Mesendoderm (in vitro differentiated cells): ENCODE measurements around the gene TCERG1L.
"Not testable (repeated sequence)": the region's sequence is repeated elsewhere in the genome, so short reads cannot be mapped to it uniquely, and the experiment has no call there.

ENCODE experiments used
- DNase-seq: peaks from one replicate; pipeline ENCODE4 v3.0.0; 2013
- H2AK5ac ChIP-seq: 2 replicates; pipeline ENCODE4 v1.6.1; 2013; ENCODE audit warnings: low read length, inconsistent platforms
- H2BK120ac ChIP-seq: 2 replicates; pipeline ENCODE4 v1.6.1; 2013; ENCODE audit warnings: low read depth, mild to moderate bottlenecking, low read length, moderate library complexity, mixed read lengths
- H2BK15ac ChIP-seq: replicated peaks from 2 replicates; pipeline ENCODE4 v1.6.1; 2013; ENCODE audit warnings: low read depth, mild to moderate bottlenecking, moderate library complexity
- H2BK5ac ChIP-seq: 2 replicates; pipeline ENCODE4 v1.6.1; 2013; ENCODE audit warnings: low read length, inconsistent platforms
- H3K18ac ChIP-seq: 2 replicates; pipeline ENCODE4 v1.6.1; 2013; ENCODE audit warnings: mild to moderate bottlenecking, low read length, mixed read lengths
- H3K23ac ChIP-seq: one replicate; pipeline ENCODE4 v1.6.1; 2013; ENCODE audit warnings: low read length
- H3K27ac ChIP-seq: 2 replicates; pipeline ENCODE4 v1.5.1; 2013; ENCODE audit warnings: low read depth, mild to moderate bottlenecking, inconsistent platforms, low read length, moderate library complexity
- H3K27me3 ChIP-seq: 2 replicates; pipeline ENCODE4 v1.6.1; 2013; ENCODE audit warnings: low read length, control low read depth, mild to moderate bottlenecking, inconsistent platforms; ENCODE audit not compliant: insufficient read depth, poor library complexity
- H3K36me3 ChIP-seq: 2 replicates; pipeline ENCODE4 v1.6.1; 2013; ENCODE audit warnings: low read length, inconsistent platforms; ENCODE audit not compliant: control insufficient read depth, insufficient read depth
- H3K4ac ChIP-seq: one replicate; pipeline ENCODE4 v1.6.1; 2013; ENCODE audit warnings: low read depth, mild to moderate bottlenecking, low read length, moderate library complexity
- H3K4me1 ChIP-seq: 2 replicates; pipeline ENCODE4 v1.6.1; 2013; ENCODE audit warnings: low read depth, low read length, inconsistent platforms; ENCODE audit not compliant: control insufficient read depth
- H3K4me2 ChIP-seq: 2 replicates; pipeline ENCODE4 v1.6.1; 2013; ENCODE audit warnings: low read length
- H3K4me3 ChIP-seq: 2 replicates; pipeline ENCODE4 v1.5.1; 2013; ENCODE audit warnings: mild to moderate bottlenecking, low read length
- H3K56ac ChIP-seq: one replicate; pipeline ENCODE4 v1.6.1; 2013; ENCODE audit warnings: low read length
- H3K79me1 ChIP-seq: 2 replicates; pipeline ENCODE4 v1.6.1; 2013; ENCODE audit warnings: low read length, inconsistent platforms
- H3K79me2 ChIP-seq: 2 replicates; pipeline ENCODE4 v1.6.1; 2013; ENCODE audit warnings: mild to moderate bottlenecking, low read length; ENCODE audit not compliant: control insufficient read depth, insufficient read depth
- H3K9ac ChIP-seq: 2 replicates; pipeline ENCODE4 v1.6.1; 2013; ENCODE audit warnings: low read length, inconsistent platforms
- H4K5ac ChIP-seq: one replicate; pipeline ENCODE4 v1.6.1; 2013; ENCODE audit warnings: low read length
- H4K8ac ChIP-seq: one replicate; pipeline ENCODE4 v1.6.1; 2013; ENCODE audit warnings: low read depth, mild to moderate bottlenecking, control low read depth, low read length, moderate library complexity
- WGBS: extraction: QIAGEN DNeasy Blood & Tissue Kit; methylation state at CpG from one replicate; pipeline ENCODE4 v1.1.7; 2013; ENCODE audit warnings: low lambda C conversion rate, missing lambda C conversion rate; ENCODE audit not compliant: insufficient coverage; ENCODE audit errors: extremely low coverage; 5-methylcytosine and 5-hydroxymethylcytosine counted together

TCERG1L gene

DNA sequence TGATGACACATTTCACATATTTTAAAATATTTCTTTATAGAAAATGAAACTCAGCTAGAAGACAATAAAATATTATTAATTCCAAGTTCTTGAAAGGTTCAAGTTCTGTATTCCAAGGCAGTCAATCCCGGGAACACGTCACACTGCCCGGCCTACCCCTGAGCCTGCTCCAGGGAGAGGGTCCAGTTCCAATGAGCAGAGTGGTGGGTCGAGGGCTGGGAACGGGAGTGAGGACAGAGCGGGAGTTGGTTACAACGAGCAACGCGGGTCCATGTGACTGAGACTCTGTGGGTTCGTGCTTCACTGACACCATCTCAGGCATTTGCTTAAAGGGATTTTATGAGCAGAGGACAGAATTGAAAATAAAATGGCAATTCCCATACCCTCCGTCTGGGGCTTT lies 209.4 kb downstream of the TCERG1L start:
- no peak overlapping the region for H3K23ac ChIP-seq
- H2BK15ac ChIP-seq: no peak overlapping the region
- H3K4me2 ChIP-seq: no peak overlapping the region
- H2AK5ac ChIP-seq: no peak overlapping the region
- no peak overlapping the region for H2BK5ac ChIP-seq
- H4K8ac ChIP-seq: no peak overlapping the region
- no peak overlapping the region for H3K18ac ChIP-seq
- no peaks in the 10 kb centered on the region for H3K27me3 ChIP-seq
- H4K5ac ChIP-seq: no peak overlapping the region
- no CpG with 5 or more reads among the region's 11 CpGs for WGBS
- H3K79me1 ChIP-seq: no peaks in the 10 kb centered on the region
- no peaks in the 10 kb centered on the region for H3K36me3 ChIP-seq
- H3K79me2 ChIP-seq: no peaks in the 10 kb centered on the region
- H3K4me3 ChIP-seq: no peak overlapping the region
- no peak overlapping the region for H3K27ac ChIP-seq
- DNase-seq: no peak
- H3K4ac ChIP-seq: no peak overlapping the region
- H3K4me1 ChIP-seq: no peaks in the 10 kb centered on the region
- no peak overlapping the region for H3K56ac ChIP-seq
- H3K9ac ChIP-seq: no peak overlapping the region
- no peak overlapping the region for H2BK120ac ChIP-seq

DNA sequence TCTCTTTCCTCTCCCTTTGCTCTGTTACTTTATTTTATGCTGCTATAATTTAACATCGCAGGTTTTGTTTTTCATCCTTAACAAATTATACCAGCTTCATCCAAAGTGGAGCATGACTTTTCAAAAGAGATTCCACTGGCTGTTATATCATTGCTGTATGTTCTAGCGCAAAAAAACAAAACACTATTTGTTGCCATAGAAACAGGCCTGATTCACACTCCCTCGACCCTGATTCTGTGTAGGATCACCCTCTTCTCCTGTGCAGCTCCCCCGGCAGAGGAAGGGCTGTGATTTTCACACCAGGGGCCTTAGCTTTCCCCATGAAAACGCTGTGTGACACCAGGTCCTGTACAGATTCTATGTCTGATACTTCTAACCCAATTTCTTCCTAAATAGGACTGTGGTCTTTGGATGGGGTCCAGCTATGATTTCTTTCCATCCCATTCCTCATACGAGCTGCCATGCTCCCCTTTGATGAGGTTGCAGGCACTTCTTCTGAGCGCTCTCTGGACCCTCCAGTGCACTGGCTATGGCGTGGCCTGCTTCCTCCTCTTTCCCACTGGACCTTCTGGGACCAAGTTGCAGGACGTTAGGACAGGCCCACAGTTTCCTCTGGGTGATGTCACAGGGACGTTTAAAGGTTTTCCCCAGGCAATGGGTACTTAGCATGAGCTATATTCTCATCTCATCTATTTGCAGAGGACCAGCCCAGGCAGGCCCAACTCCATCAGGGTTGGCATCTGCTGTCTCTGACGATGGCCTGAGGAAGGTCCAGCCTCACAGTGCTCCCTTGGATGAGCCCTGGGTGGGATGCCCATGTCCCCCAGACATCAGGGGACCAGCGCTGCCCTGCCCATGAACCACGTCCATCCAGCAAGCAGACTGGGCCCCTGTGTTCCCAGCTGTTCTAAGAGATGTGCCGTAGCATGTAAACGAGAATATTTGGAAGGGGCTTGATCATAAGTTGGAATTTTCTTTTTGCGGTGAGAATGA lies 210.8 kb downstream of the TCERG1L start:
- not testable (repeated sequence) for H4K5ac ChIP-seq, DNase-seq, H4K8ac ChIP-seq, H3K27me3 ChIP-seq, H3K27ac ChIP-seq, H3K36me3 ChIP-seq, H2BK5ac ChIP-seq, H3K56ac ChIP-seq, H2BK120ac ChIP-seq, H3K9ac ChIP-seq, H3K4me3 ChIP-seq, H3K79me1 ChIP-seq, H2BK15ac ChIP-seq, H3K79me2 ChIP-seq, H2AK5ac ChIP-seq, H3K4me1 ChIP-seq, H3K4ac ChIP-seq, H3K18ac ChIP-seq, H3K4me2 ChIP-seq, H3K23ac ChIP-seq
- WGBS: no CpG with 5 or more reads among the region's 16 CpGs

DNA sequence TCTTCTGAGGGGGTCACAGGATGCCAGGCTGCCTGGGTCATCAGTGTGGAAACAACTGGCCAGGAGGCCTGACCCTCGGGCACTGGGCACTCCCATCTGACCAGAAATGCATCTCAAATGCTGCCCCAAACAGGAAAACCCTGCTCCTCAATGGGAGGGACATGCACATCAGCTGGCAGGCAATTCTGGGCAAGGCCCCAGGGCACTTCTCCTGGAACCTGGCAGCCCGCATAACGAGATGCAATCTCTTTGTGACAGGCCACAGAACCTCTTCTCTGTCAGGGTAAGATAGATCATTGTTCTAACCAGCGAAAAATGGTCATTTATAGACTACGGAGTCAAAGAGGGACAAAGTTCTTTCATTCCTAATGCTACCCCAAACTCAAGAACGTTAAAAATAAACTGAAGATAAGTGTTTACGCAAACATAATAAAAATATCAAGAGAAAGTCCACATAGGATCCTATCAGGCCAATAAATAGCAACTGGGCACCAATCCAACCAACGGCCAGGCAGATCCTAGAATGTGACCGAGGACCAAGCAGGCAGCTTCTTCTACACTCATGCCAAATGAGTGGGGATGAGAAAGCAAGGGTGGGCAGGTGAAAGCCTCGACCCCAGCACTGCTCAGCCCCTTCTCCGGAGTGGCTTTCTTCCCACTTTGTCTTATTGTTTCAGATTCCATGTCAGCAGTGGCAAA lies 212.3 kb downstream of the TCERG1L start:
- Histone ChIP-seq H3K56ac (no peak overlapping the region), H4K8ac (no peak overlapping the region), H3K27me3 (no peaks in the 10 kb centered on the region), H4K5ac (no peak overlapping the region), H3K36me3 (no peaks in the 10 kb centered on the region), H3K18ac (no peak overlapping the region), H3K4ac (no peak overlapping the region), H2AK5ac (no peak overlapping the region), H3K4me3 (no peak overlapping the region), H2BK5ac (no peak overlapping the region), H3K79me2 (no peaks in the 10 kb centered on the region), H3K27ac (no peak overlapping the region), H3K23ac (no peak overlapping the region), H3K4me1 (no peaks in the 10 kb centered on the region), H3K4me2 (no peak overlapping the region), H3K79me1 (no peaks in the 10 kb centered on the region), H3K9ac (no peak overlapping the region), H2BK120ac (no peak overlapping the region), H2BK15ac (no peak overlapping the region)
- no CpG with 5 or more reads among the region's 11 CpGs for WGBS
- DNase-seq: no peak

DNA sequence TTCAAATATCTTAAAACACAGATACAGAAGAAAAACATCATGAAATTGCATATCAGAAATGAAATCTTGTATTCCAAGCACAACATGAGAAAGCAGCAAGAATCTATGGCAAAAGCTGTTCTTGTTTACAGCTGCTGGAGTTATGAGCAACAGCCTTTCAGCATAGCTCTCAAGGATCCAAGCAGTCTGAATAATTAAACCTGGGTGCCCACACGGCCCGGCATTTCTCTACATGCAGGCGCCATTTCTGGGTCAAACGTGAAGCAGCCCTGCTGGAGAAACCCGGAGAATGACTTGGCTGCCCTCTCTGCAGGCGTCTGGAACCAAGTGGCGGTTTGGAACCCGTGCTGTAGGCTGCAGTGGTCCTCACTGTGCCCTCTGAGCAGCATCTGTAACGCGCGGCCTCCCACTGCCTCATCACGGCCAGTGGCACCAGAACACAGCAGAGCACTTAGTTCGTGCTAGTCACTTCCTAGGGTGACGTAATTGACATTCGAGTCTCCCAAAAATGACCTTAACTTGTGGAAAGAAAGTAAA lies 213.0 kb downstream of the TCERG1L start:
- Histone ChIP-seq H4K8ac (no peak overlapping the region), H3K56ac (no peak overlapping the region), H4K5ac (no peak overlapping the region), H3K18ac (no peak overlapping the region), H3K27me3 (no peaks in the 10 kb centered on the region), H3K79me1 (no peaks in the 10 kb centered on the region), H3K79me2 (no peaks in the 10 kb centered on the region), H2BK15ac (no peak overlapping the region), H3K27ac (no peak overlapping the region), H3K9ac (no peak overlapping the region), H3K4me2 (no peak overlapping the region), H3K4ac (no peak overlapping the region), H3K23ac (no peak overlapping the region), H2AK5ac (no peak overlapping the region), H2BK5ac (no peak overlapping the region), H3K4me3 (no peak overlapping the region), H2BK120ac (no peak overlapping the region), H3K4me1 (peaks cover 2% of the 10 kb centered on the region), H3K36me3 (no peaks in the 10 kb centered on the region)
- no peak for DNase-seq
- no CpG with 5 or more reads among the region's 15 CpGs for WGBS

DNA sequence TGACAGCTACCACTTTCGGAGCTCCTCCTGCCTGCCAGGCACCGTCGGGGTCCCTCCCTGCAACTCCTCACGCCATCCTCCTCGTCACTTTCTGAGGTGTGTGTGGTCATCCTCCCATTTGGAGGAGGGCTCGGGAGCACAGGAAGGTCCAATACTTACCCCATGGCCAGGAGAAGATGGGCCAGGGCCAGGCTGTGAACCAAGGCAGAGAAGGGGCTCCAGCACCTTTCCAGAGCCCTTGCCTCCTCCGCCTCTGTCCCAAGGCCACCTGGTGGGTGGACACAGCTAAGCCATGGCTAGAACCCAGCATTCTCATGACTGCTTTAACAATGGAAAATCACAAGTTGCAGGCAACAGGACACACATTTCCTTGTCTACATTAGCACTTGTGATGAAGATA lies 215.5 kb downstream of the TCERG1L start:
- Histone ChIP-seq H3K27ac (no peak overlapping the region), H3K27me3 (no peaks in the 10 kb centered on the region), H3K36me3 (no peaks in the 10 kb centered on the region), H3K56ac (no peak overlapping the region), H3K18ac (no peak overlapping the region), H4K8ac (no peak overlapping the region), H3K23ac (no peak overlapping the region), H3K4me3 (no peak overlapping the region), H2BK15ac (no peak overlapping the region), H3K4me1 (peaks cover 2% of the 10 kb centered on the region), H4K5ac (no peak overlapping the region), H2BK120ac (no peak overlapping the region), H3K79me1 (no peaks in the 10 kb centered on the region), H3K9ac (no peak overlapping the region), H2BK5ac (no peak overlapping the region), H3K79me2 (no peaks in the 10 kb centered on the region), H2AK5ac (no peak overlapping the region), H3K4ac (no peak overlapping the region), H3K4me2 (no peak overlapping the region)
- no CpG with 5 or more reads among the region's 7 CpGs for WGBS
- DNase-seq: no peak
